ENCODE measurements around the gene YIPF4.

YIPF4 gene

DNA sequence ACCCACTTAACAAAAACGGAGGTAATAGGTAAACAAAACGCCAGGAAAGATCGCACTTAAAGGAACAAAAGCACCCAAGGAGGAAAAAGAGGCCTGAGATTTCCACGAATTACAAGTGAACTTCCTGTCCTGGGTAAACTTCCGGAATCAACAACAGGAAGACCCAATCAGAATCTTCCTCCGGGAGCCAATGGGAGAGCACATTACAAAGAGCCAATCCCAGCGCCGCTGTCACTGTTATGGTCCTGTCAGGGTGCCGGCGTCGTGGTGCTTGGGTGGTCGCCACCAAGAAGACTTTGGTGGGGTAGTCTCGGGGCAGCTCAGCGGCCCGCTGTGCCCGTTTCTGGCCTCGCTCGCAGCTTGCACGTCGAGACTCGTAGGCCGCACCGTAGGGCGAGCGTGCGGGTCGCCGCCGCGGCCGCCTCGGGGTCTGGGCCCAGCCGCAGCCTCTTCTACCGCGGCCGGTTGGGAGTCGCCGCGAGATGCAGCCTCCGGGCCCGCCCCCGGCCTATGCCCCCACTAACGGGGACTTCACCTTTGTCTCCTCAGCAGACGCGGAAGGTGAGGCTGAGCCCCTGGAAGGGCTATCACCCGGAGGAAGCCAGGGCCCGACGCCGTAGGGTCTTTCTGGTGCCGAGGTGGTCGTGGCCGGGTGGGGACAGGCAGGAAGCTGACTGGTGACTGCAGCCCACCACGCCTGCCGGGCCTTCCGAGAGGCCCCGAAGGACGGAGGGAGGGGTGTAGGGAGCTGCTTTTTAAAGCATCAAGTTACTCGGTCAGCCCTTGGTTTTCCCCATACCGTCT lies at the start of gene YIPF4:
YIPF4 (plus strand) TSS at position 231 of the 804 bp plus-strand sequence; CDS start at position 483, 252 bp downstream.
- H3K9me3 ChIP-seq (ENCODE audit: control insufficient read depth in 1 of 2, low read length in 2 of 2): no peaks in the 10 kb centered on the region
- peaks cover 5 to 15% of the 10 kb centered on the region in 2 donors for H3K4me1 ChIP-seq (ENCODE audit: control insufficient read depth in 1 of 2, insufficient read depth in 2 of 2, low read length in 2 of 2)
- no peaks in the 10 kb centered on the region for H3K27me3 ChIP-seq (ENCODE audit: low read depth, low read length)
- no peaks in the 10 kb centered on the region for H3K36me3 ChIP-seq (ENCODE audit: control insufficient read depth in 1 of 2, insufficient read depth in 2 of 2, low read length in 2 of 2)
- peak within 1 kb of the TSS; percentile 86 to 95 for H3K4me3 ChIP-seq (ENCODE audit: low read depth in 1 of 2, low read length in 2 of 2)
- H3K27ac ChIP-seq (ENCODE audit: low read length): peak within 1 kb of the TSS; percentile 90

DNA sequence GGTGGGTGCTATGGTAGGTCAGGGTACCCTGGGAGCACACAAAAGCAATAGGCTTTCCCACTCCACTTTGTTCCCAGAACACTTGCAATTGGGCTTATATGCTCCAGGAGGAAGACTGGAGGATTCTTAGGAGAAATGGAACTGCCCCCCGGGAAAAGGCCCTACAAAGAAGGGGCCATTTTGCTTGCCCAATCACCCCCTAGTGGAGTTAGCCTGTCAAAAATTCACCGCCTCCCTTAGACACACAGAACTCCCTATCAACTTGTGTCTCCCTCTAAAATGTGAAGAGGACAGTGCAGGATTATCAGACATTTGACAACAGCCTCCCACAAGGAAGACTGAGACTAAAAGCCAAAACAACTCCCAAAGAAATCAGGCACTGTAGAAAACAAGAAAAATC lies 49.5 kb upstream of the YIPF4 start:
- Histone ChIP-seq H3K9me3 (ENCODE audit: control insufficient read depth in 1 of 2, low read length in 2 of 2) (no peaks in the 10 kb centered on the region), H3K4me3 (ENCODE audit: low read depth in 1 of 2, low read length in 2 of 2) (no peak overlapping the region), H3K4me1 (ENCODE audit: control insufficient read depth in 1 of 2, insufficient read depth in 2 of 2, low read length in 2 of 2) (no peaks in the 10 kb centered on the region), H3K36me3 (ENCODE audit: control insufficient read depth in 1 of 2, insufficient read depth in 2 of 2, low read length in 2 of 2) (peaks cover 7 to 17% of the 10 kb centered on the region in 2 donors), H3K27me3 (ENCODE audit: low read depth, low read length) (no peaks in the 10 kb centered on the region), H3K27ac (ENCODE audit: low read length) (no peak overlapping the region)

DNA sequence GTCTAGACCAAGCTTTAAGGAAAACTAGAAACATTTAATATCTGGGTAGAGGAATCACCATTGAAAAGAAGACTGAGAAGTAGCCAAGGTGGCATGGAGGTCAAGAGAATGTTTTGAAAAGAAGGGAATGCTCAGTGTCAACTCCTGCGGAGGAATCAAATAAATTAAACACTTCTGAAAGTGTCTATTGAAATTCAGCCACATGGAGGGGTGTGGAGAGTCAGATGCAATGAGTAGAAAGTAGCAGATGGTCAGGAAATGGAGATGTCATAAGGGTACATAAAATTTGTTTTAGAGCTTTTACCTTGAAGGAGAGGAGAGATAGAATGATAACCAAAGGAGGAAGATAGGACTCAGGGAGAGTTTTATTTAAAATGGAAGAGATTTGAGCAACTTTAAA lies 48.1 kb upstream of the YIPF4 start:
- H3K27me3 ChIP-seq (ENCODE audit: low read depth, low read length): no peaks in the 10 kb centered on the region
- H3K27ac ChIP-seq (ENCODE audit: low read length): no peak overlapping the region
- H3K9me3 ChIP-seq (ENCODE audit: control insufficient read depth in 1 of 2, low read length in 2 of 2): no peaks in the 10 kb centered on the region
- H3K4me3 ChIP-seq (ENCODE audit: low read depth in 1 of 2, low read length in 2 of 2): no peak overlapping the region
- H3K4me1 ChIP-seq (ENCODE audit: control insufficient read depth in 1 of 2, insufficient read depth in 2 of 2, low read length in 2 of 2): no peaks in the 10 kb centered on the region
- H3K36me3 ChIP-seq (ENCODE audit: control insufficient read depth in 1 of 2, insufficient read depth in 2 of 2, low read length in 2 of 2): peaks cover 3 to 9% of the 10 kb centered on the region in 2 donors

DNA sequence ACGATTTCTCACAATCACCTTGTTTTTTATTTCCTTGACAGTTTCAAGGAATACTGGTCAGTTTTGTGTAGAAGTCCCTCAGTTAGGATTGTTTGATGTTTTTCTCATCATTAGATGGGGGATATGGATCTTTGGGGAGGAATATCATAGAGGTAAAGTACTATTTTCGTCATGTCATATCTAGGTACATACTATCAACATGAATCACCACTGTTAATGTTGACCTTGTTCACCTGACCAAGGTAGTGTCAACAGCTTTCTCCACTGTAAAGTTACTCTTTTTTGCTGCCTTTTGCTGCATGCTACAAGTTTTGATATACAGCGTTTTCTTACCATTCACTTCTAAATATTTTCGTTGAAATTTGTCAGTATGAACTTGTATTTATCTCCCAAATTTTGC lies 45.7 kb upstream of the YIPF4 start:
- Histone ChIP-seq H3K4me3 (ENCODE audit: low read depth in 1 of 2, low read length in 2 of 2) (no peak overlapping the region), H3K27ac (ENCODE audit: low read length) (no peak overlapping the region), H3K4me1 (ENCODE audit: control insufficient read depth in 1 of 2, insufficient read depth in 2 of 2, low read length in 2 of 2) (no peaks in the 10 kb centered on the region), H3K9me3 (ENCODE audit: control insufficient read depth in 1 of 2, low read length in 2 of 2) (no peaks in the 10 kb centered on the region), H3K27me3 (ENCODE audit: low read depth, low read length) (no peaks in the 10 kb centered on the region), H3K36me3 (ENCODE audit: control insufficient read depth in 1 of 2, insufficient read depth in 2 of 2, low read length in 2 of 2) (peaks cover 0 to 11% of the 10 kb centered on the region in 2 donors)

DNA sequence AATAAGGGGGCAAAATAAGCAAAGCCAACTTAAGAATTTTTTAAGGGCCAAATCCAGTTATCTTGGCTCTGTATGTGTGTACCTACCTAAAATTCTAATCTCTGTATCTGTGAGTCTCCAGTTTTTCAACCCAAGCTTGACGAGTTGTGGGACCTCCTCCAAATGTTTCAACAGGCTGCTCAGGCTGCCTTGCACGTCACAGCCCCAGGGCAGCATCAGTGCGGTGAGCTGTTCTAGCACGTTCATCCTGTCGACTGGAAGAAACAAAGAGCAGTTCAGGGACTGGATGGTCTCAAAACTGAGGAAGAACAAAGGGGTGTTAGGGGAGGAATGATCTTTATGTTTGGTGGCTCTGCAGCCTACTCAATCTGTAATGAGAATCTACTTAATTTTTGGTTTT lies 42.4 kb upstream of the YIPF4 start:
- Histone ChIP-seq H3K27ac (ENCODE audit: low read length) (no peak overlapping the region), H3K36me3 (ENCODE audit: control insufficient read depth in 1 of 2, insufficient read depth in 2 of 2, low read length in 2 of 2) (peaks cover 3 to 11% of the 10 kb centered on the region in 2 donors), H3K4me1 (ENCODE audit: control insufficient read depth in 1 of 2, insufficient read depth in 2 of 2, low read length in 2 of 2) (no peaks in the 10 kb centered on the region)

DNA sequence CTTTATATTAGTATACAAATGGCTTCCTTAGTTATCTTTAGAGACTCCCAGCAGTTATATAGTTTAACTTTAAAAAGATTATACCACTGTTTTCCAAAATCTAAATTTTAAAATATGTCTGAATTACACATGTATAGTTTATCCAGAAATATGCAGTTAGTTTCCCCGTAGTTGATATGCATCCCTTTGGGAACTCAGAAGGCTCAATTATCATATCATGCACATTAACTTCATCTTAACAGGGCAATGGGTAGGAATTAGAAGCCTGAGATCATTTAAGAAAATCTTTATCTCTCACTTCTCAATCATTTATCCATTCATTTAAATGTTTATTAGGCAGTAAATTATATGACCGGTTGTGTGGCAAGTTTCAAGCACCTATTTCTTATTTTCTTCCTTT lies 40.2 kb upstream of the YIPF4 start:
- Histone ChIP-seq H3K27me3 (ENCODE audit: low read depth, low read length) (no peaks in the 10 kb centered on the region), H3K27ac (ENCODE audit: low read length) (no peak overlapping the region), H3K4me1 (ENCODE audit: control insufficient read depth in 1 of 2, insufficient read depth in 2 of 2, low read length in 2 of 2) (no peaks in the 10 kb centered on the region), H3K4me3 (ENCODE audit: low read depth in 1 of 2, low read length in 2 of 2) (no peak overlapping the region), H3K36me3 (ENCODE audit: control insufficient read depth in 1 of 2, insufficient read depth in 2 of 2, low read length in 2 of 2) (peaks cover 3 to 11% of the 10 kb centered on the region in 2 donors), H3K9me3 (ENCODE audit: control insufficient read depth in 1 of 2, low read length in 2 of 2) (no peaks in the 10 kb centered on the region)

More for the DNA sequence above, 42.4 kb upstream of the YIPF4 start:
- no peaks in the 10 kb centered on the region for H3K9me3 ChIP-seq (ENCODE audit: control insufficient read depth in 1 of 2, low read length in 2 of 2)
- no peak overlapping the region for H3K4me3 ChIP-seq (ENCODE audit: low read depth in 1 of 2, low read length in 2 of 2)
- no peaks in the 10 kb centered on the region for H3K27me3 ChIP-seq (ENCODE audit: low read depth, low read length)

DNA sequence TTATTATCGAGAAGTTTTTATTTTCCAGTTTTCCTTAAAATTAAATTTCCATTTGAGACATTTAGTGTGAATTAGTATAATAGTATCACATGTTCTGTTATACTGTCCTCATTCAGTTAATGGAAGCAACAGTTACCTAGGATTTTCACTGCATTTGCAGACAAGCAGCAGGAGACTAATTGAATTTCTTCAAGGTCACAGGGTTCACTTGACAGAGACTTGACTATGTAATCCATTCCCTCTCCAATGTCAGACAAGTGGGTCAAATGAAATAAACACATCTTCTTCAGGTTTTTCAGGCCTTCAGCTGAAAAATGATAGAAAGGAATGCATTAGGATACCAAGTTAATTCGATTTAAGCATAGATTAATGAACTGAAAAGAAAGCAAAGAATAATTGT lies 39.7 kb upstream of the YIPF4 start:
- peaks cover 3 to 11% of the 10 kb centered on the region in 2 donors for H3K36me3 ChIP-seq (ENCODE audit: control insufficient read depth in 1 of 2, insufficient read depth in 2 of 2, low read length in 2 of 2)
- no peaks in the 10 kb centered on the region for H3K27me3 ChIP-seq (ENCODE audit: low read depth, low read length)
- no peaks in the 10 kb centered on the region for H3K4me1 ChIP-seq (ENCODE audit: control insufficient read depth in 1 of 2, insufficient read depth in 2 of 2, low read length in 2 of 2)
- no peaks in the 10 kb centered on the region for H3K9me3 ChIP-seq (ENCODE audit: control insufficient read depth in 1 of 2, low read length in 2 of 2)
- no peak overlapping the region for H3K4me3 ChIP-seq (ENCODE audit: low read depth in 1 of 2, low read length in 2 of 2)
- H3K27ac ChIP-seq (ENCODE audit: low read length): no peak overlapping the region

DNA sequence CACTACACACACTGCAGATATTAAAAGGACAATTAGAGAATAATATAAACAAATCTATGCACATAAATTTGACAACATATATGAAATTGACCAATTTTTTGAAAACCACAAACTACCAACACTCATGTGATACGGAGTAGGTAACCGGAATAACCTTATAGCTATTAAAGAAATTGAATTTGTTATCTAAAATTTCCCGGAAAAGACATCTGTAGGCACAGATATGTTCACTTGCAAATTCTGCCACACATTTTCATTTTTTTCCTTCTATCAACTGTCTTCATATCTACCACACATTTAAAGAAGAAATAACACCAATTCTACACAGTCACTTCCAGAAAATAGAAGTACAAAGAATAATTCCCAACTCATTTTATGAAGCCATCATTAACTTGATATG lies 35.4 kb upstream of the YIPF4 start:
- Histone ChIP-seq H3K9me3 (ENCODE audit: control insufficient read depth in 1 of 2, low read length in 2 of 2) (no peaks in the 10 kb centered on the region), H3K36me3 (ENCODE audit: control insufficient read depth in 1 of 2, insufficient read depth in 2 of 2, low read length in 2 of 2) (peaks cover 0 to 3% of the 10 kb centered on the region in 2 donors), H3K27ac (ENCODE audit: low read length) (no peak overlapping the region), H3K27me3 (ENCODE audit: low read depth, low read length) (no peaks in the 10 kb centered on the region), H3K4me3 (ENCODE audit: low read depth in 1 of 2, low read length in 2 of 2) (no peak overlapping the region), H3K4me1 (ENCODE audit: control insufficient read depth in 1 of 2, insufficient read depth in 2 of 2, low read length in 2 of 2) (no peaks in the 10 kb centered on the region)

DNA sequence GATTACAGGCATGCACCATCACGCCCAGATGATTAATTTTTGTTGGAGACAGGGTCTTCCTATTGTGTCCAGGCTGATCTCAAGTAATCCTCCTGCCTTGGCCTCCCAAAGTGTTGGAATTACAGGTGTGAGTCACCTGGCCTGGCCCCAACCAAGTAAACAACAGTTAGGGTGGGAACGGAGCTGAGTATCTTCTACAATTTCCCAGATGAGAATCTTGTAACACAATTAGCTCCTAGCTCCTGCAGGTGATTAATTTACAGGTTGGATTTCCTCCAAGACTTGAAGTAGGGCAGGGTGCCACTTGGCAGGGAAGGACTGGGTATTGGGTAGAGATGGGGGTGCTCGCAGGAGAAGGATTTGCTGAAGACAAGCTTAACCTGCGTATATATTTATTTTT lies 30.8 kb upstream of the YIPF4 start:
- Histone ChIP-seq H3K27me3 (ENCODE audit: low read depth, low read length) (no peaks in the 10 kb centered on the region), H3K4me3 (ENCODE audit: low read depth in 1 of 2, low read length in 2 of 2) (no peak overlapping the region), H3K9me3 (ENCODE audit: control insufficient read depth in 1 of 2, low read length in 2 of 2) (no peaks in the 10 kb centered on the region), H3K27ac (ENCODE audit: low read length) (no peak overlapping the region), H3K36me3 (ENCODE audit: control insufficient read depth in 1 of 2, insufficient read depth in 2 of 2, low read length in 2 of 2) (no peaks in the 10 kb centered on the region), H3K4me1 (ENCODE audit: control insufficient read depth in 1 of 2, insufficient read depth in 2 of 2, low read length in 2 of 2) (no peaks in the 10 kb centered on the region)

DNA sequence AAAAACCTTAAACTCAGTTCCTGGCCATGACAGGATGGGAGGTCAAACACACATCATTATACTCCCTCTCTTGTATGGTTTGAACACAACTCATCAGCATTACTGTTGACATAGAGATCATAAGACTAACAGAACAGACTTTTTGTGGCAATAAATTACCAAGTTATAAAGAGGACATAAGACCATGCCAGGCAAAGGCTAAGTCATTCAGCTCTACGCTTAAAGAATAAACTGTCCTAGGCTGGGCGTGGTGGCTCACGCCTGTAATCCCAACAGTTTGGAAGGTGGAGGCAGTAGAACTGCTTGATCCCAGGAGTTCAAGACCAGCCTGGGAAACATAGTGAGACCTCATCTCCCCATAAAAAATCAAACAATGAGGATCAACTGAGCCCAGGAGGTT lies 29.4 kb upstream of the YIPF4 start:
- no peaks in the 10 kb centered on the region for H3K36me3 ChIP-seq (ENCODE audit: control insufficient read depth in 1 of 2, insufficient read depth in 2 of 2, low read length in 2 of 2)
- no peaks in the 10 kb centered on the region for H3K27me3 ChIP-seq (ENCODE audit: low read depth, low read length)
- H3K4me3 ChIP-seq (ENCODE audit: low read depth in 1 of 2, low read length in 2 of 2): no peak overlapping the region
- no peak overlapping the region for H3K27ac ChIP-seq (ENCODE audit: low read length)
- no peaks in the 10 kb centered on the region for H3K4me1 ChIP-seq (ENCODE audit: control insufficient read depth in 1 of 2, insufficient read depth in 2 of 2, low read length in 2 of 2)
- no peaks in the 10 kb centered on the region for H3K9me3 ChIP-seq (ENCODE audit: control insufficient read depth in 1 of 2, low read length in 2 of 2)

DNA sequence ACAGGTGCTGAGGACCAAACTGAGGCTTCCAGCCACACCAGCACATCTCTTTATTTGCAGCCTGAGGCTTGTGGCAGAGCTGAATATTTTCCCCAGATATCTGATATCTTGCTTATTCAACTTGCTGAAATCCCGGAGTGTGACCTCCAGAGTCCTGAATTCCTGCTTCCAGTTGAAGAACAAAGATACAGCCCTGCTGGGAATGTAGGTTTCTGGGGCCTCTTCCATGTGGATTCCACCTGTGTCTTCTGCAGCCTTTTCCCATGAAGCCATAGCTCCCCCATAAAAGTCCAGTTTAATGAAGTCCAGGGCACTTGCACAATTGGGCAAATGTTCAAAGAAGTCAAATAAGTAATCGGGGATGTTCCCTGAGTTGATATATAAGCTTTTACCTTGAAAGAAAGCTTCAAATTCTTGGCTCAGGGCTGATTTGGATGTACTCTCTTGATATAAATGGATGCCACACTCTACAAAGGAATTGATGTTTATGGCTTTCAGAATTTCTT lies 27.9 kb upstream of the YIPF4 start:
- Histone ChIP-seq H3K4me1 (ENCODE audit: control insufficient read depth in 1 of 2, insufficient read depth in 2 of 2, low read length in 2 of 2) (no peaks in the 10 kb centered on the region), H3K9me3 (ENCODE audit: control insufficient read depth in 1 of 2, low read length in 2 of 2) (no peaks in the 10 kb centered on the region), H3K27ac (ENCODE audit: low read length) (no peak overlapping the region), H3K27me3 (ENCODE audit: low read depth, low read length) (no peaks in the 10 kb centered on the region), H3K36me3 (ENCODE audit: control insufficient read depth in 1 of 2, insufficient read depth in 2 of 2, low read length in 2 of 2) (no peaks in the 10 kb centered on the region), H3K4me3 (ENCODE audit: low read depth in 1 of 2, low read length in 2 of 2) (no peak overlapping the region)

DNA sequence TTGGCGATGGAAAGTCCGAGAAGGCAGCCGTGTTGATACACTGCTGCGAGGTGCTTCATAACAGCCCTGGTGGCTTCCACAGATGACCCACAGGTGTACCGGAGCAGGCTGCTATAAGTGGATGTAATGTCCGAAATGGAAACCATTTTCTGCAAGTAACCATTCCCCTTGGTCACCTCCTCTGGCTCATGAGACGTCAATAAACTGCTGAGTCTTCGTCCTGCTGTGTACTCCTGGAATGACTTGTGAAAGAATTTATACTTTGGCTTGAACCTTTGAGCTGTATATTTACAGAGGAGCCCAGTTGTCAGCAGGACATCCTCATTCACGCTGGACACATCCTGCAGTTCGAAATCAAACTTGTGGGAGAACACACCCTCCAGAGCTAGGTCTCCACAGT lies 27.4 kb upstream of the YIPF4 start:
- Histone ChIP-seq H3K27ac (ENCODE audit: low read length) (no peak overlapping the region), H3K27me3 (ENCODE audit: low read depth, low read length) (no peaks in the 10 kb centered on the region), H3K9me3 (ENCODE audit: control insufficient read depth in 1 of 2, low read length in 2 of 2) (no peaks in the 10 kb centered on the region), H3K4me3 (ENCODE audit: low read depth in 1 of 2, low read length in 2 of 2) (no peak overlapping the region), H3K36me3 (ENCODE audit: control insufficient read depth in 1 of 2, insufficient read depth in 2 of 2, low read length in 2 of 2) (no peaks in the 10 kb centered on the region), H3K4me1 (ENCODE audit: control insufficient read depth in 1 of 2, insufficient read depth in 2 of 2, low read length in 2 of 2) (no peaks in the 10 kb centered on the region)

Measured in muscle layer of duodenum (tissue), 2 donors.